SKM-1 treated with dmso at 0.1 percent for 144 hours (cell line): ENCODE results near the gene ZNF738.

Experiments used
- DNase-seq: peaks from one replicate; lab custom pipeline; 2025; ENCODE audit not compliant: unreplicated experiment; lab: John Stamatoyannopoulos, UW

ZNF738 gene

GRCh38 chr19:21422244-21422643, 63.4 kb downstream of the ZNF738 start:
- no peak for DNase-seq

GRCh38 chr19:21423057-21424041, 64.5 kb downstream of the ZNF738 start:
- DNase-seq: no peak
